ENCODE results near the gene LHX5.

Gene LHX5

GRCh38 chr12:113469949-113470743 is 1.5 kb downstream of the LHX5 start:
- peaks cover 10% of the 10 kb centered on the region for H3K4me1 ChIP-seq (ENCODE audit: control insufficient read depth, insufficient read depth, low read length, unreplicated experiment)
- H3K27me3 ChIP-seq (ENCODE audit: insufficient read depth, low read length) = peaks cover 100% of the 10 kb centered on the region
- no peak overlapping the region for H3K27ac ChIP-seq (ENCODE audit: low read depth, low read length)
- H2AFZ ChIP-seq (ENCODE audit: low read length, unreplicated experiment) = no peak overlapping the region
- no peaks in the 10 kb centered on the region for H3K79me2 ChIP-seq (ENCODE audit: control insufficient read depth, insufficient read depth, low read length, unreplicated experiment)
- no peaks in the 10 kb centered on the region for H3K36me3 ChIP-seq (ENCODE audit: insufficient read depth, low read length)
- peak overlapping the region; percentile 45 for H3K4me3 ChIP-seq (ENCODE audit: low read depth, low read length)

GRCh38 chr12:113469224-113469948 is 2.3 kb downstream of the LHX5 start:
- peaks cover 100% of the 10 kb centered on the region for H3K27me3 ChIP-seq (ENCODE audit: insufficient read depth, low read length)
- H3K4me1 ChIP-seq (ENCODE audit: control insufficient read depth, insufficient read depth, low read length, unreplicated experiment) = peaks cover 8% of the 10 kb centered on the region
- H2AFZ ChIP-seq (ENCODE audit: low read length, unreplicated experiment) = no peak overlapping the region
- no peak overlapping the region for H3K27ac ChIP-seq (ENCODE audit: low read depth, low read length)
- H3K36me3 ChIP-seq (ENCODE audit: insufficient read depth, low read length) = no peaks in the 10 kb centered on the region
- H3K79me2 ChIP-seq (ENCODE audit: control insufficient read depth, insufficient read depth, low read length, unreplicated experiment) = no peaks in the 10 kb centered on the region
- no peak overlapping the region for H3K4me3 ChIP-seq (ENCODE audit: low read depth, low read length)

- peaks cover 100% of the 10 kb centered on the region for H3K27me3 ChIP-seq (ENCODE audit: insufficient read depth, low read length)
- H3K79me2 ChIP-seq (ENCODE audit: control insufficient read depth, insufficient read depth, low read length, unreplicated experiment) = no peaks in the 10 kb centered on the region
- H3K27ac ChIP-seq (ENCODE audit: low read depth, low read length) = no peak overlapping the region
- peaks cover 6% of the 10 kb centered on the region for H3K4me1 ChIP-seq (ENCODE audit: control insufficient read depth, insufficient read depth, low read length, unreplicated experiment)
- no peak overlapping the region for H3K4me3 ChIP-seq (ENCODE audit: low read depth, low read length)
- H3K36me3 ChIP-seq (ENCODE audit: insufficient read depth, low read length) = no peaks in the 10 kb centered on the region
- H2AFZ ChIP-seq (ENCODE audit: low read length, unreplicated experiment) = no peak overlapping the region
These were observed 3.1 kb downstream of the LHX5 start for GRCh38 chr12:113468365-113469223.

- Histone ChIP-seq H3K79me2 (ENCODE audit: control insufficient read depth, insufficient read depth, low read length, unreplicated experiment) (no peaks in the 10 kb centered on the region), H3K36me3 (ENCODE audit: insufficient read depth, low read length) (no peaks in the 10 kb centered on the region), H2AFZ (ENCODE audit: low read length, unreplicated experiment) (no peak overlapping the region), H3K4me1 (ENCODE audit: control insufficient read depth, insufficient read depth, low read length, unreplicated experiment) (peaks cover 6% of the 10 kb centered on the region), H3K27ac (ENCODE audit: low read depth, low read length) (no peak overlapping the region), H3K4me3 (ENCODE audit: low read depth, low read length) (peak overlapping the region; percentile 3), H3K27me3 (ENCODE audit: insufficient read depth, low read length) (peaks cover 100% of the 10 kb centered on the region)
These were observed 3.9 kb downstream of the LHX5 start for GRCh38 chr12:113467502-113468364.

GRCh38 chr12:113467142-113467501 is 4.5 kb downstream of the LHX5 start:
- Histone ChIP-seq H3K27ac (ENCODE audit: low read depth, low read length) (no peak overlapping the region), H3K36me3 (ENCODE audit: insufficient read depth, low read length) (no peaks in the 10 kb centered on the region), H3K4me3 (ENCODE audit: low read depth, low read length) (peak overlapping the region; percentile 3), H3K79me2 (ENCODE audit: control insufficient read depth, insufficient read depth, low read length, unreplicated experiment) (no peaks in the 10 kb centered on the region), H3K27me3 (ENCODE audit: insufficient read depth, low read length) (peaks cover 94% of the 10 kb centered on the region), H2AFZ (ENCODE audit: low read length, unreplicated experiment) (no peak overlapping the region), H3K4me1 (ENCODE audit: control insufficient read depth, insufficient read depth, low read length, unreplicated experiment) (peaks cover 6% of the 10 kb centered on the region)

- Histone ChIP-seq H3K4me3 (ENCODE audit: low read depth, low read length) (no peak overlapping the region), H3K79me2 (ENCODE audit: control insufficient read depth, insufficient read depth, low read length, unreplicated experiment) (no peaks in the 10 kb centered on the region), H3K27me3 (ENCODE audit: insufficient read depth, low read length) (peaks cover 89% of the 10 kb centered on the region), H3K4me1 (ENCODE audit: control insufficient read depth, insufficient read depth, low read length, unreplicated experiment) (peaks cover 6% of the 10 kb centered on the region), H3K27ac (ENCODE audit: low read depth, low read length) (no peak overlapping the region), H3K36me3 (ENCODE audit: insufficient read depth, low read length) (no peaks in the 10 kb centered on the region), H2AFZ (ENCODE audit: low read length, unreplicated experiment) (no peak overlapping the region)
These were observed 5.1 kb downstream of the LHX5 start for GRCh38 chr12:113466454-113467141.

- Histone ChIP-seq H3K4me3 (ENCODE audit: low read depth, low read length) (no peak overlapping the region), H3K36me3 (ENCODE audit: insufficient read depth, low read length) (no peaks in the 10 kb centered on the region), H3K4me1 (ENCODE audit: control insufficient read depth, insufficient read depth, low read length, unreplicated experiment) (peaks cover 6% of the 10 kb centered on the region), H3K79me2 (ENCODE audit: control insufficient read depth, insufficient read depth, low read length, unreplicated experiment) (no peaks in the 10 kb centered on the region), H3K27ac (ENCODE audit: low read depth, low read length) (no peak overlapping the region), H3K27me3 (ENCODE audit: insufficient read depth, low read length) (peaks cover 82% of the 10 kb centered on the region), H2AFZ (ENCODE audit: low read length, unreplicated experiment) (no peak overlapping the region)
These were observed 5.7 kb downstream of the LHX5 start for GRCh38 chr12:113465808-113466453.

- Histone ChIP-seq H3K4me1 (ENCODE audit: control insufficient read depth, insufficient read depth, low read length, unreplicated experiment) (no peaks in the 10 kb centered on the region), H3K79me2 (ENCODE audit: control insufficient read depth, insufficient read depth, low read length, unreplicated experiment) (no peaks in the 10 kb centered on the region), H3K27me3 (ENCODE audit: insufficient read depth, low read length) (peaks cover 81% of the 10 kb centered on the region), H3K36me3 (ENCODE audit: insufficient read depth, low read length) (no peaks in the 10 kb centered on the region), H3K27ac (ENCODE audit: low read depth, low read length) (no peak overlapping the region), H2AFZ (ENCODE audit: low read length, unreplicated experiment) (no peak overlapping the region), H3K4me3 (ENCODE audit: low read depth, low read length) (no peak overlapping the region; the same call in 1 of the 2 replicates)
These were observed 6.6 kb downstream of the LHX5 start for GRCh38 chr12:113464852-113465719.

GRCh38 chr12:113464452-113464775 is 7.3 kb downstream of the LHX5 start:
- H2AFZ ChIP-seq (ENCODE audit: low read length, unreplicated experiment) = no peak overlapping the region
- H3K4me3 ChIP-seq (ENCODE audit: low read depth, low read length) = peak overlapping the region; percentile 30
- H3K4me1 ChIP-seq (ENCODE audit: control insufficient read depth, insufficient read depth, low read length, unreplicated experiment) = no peaks in the 10 kb centered on the region
- peaks cover 81% of the 10 kb centered on the region for H3K27me3 ChIP-seq (ENCODE audit: insufficient read depth, low read length)
- H3K79me2 ChIP-seq (ENCODE audit: control insufficient read depth, insufficient read depth, low read length, unreplicated experiment) = no peaks in the 10 kb centered on the region
- H3K36me3 ChIP-seq (ENCODE audit: insufficient read depth, low read length) = no peaks in the 10 kb centered on the region
- no peak overlapping the region for H3K27ac ChIP-seq (ENCODE audit: low read depth, low read length)

All from ACC112 (cell line).